Colon (tissue), 2 donors: ENCODE measurements around the gene KIF16B.
"Not testable (repeated sequence)": the region's sequence is repeated elsewhere in the genome, so short reads cannot be mapped to it uniquely, and the experiment has no call there.

Experiments used
- FAIRE-seq: peaks from 2 replicates; lab custom pipeline; 2012; peaks lifted over from hg19 to GRCh38; lab: Jason Lieb, UNC
- donor health status: control.
- donor health status: control.

Gene KIF16B

GRCh38 chr20:16588241-16588640, 15.0 kb upstream of the KIF16B start:
- no peak for FAIRE-seq

DNA sequence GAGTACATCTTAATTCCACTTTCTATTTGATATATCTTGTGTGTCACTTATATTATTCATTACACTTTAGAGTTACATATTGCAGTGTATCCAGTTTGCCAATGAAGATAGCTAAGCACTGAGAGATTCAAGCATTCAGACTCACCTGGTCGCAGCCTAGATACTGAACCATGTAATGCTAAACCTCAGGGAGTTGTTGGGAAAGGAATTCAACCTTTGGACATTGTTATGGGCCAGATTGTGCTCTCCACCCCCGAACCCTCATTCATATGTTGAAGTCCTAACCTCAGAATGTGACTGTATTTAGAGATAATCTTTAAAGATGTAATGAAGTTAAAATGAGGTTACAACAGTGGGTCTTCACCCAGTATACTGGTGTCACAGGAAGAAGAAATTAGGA, 13.8 kb upstream of the KIF16B start:
- no peak for FAIRE-seq

GRCh38 chr20:16583474-16583873, 10.2 kb upstream of the KIF16B start:
- FAIRE-seq: no peak

GRCh38 chr20:16581241-16581640, 8.0 kb upstream of the KIF16B start:
- FAIRE-seq: no peak

GRCh38 chr20:16580620-16581019, 7.4 kb upstream of the KIF16B start:
- FAIRE-seq: no peak

DNA sequence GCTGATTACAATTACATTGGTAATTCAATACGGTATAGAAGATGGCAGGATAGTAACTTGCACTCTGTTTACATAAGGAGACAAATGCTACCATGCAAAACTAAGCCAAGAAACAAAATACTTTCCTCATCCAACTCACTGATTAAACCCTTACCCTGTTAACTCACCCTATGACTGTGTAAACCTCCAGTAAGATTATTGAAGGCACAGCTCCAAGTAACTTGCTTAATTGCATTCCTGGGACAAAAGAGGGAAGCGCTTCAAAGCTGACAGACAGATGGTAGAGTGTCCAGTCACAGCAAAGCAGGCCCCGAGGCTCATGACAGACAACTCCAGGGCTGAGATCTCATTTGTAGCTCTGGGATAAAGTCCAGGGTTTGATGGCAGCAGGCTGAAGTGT, 6.9 kb upstream of the KIF16B start:
- FAIRE-seq: no peak

DNA sequence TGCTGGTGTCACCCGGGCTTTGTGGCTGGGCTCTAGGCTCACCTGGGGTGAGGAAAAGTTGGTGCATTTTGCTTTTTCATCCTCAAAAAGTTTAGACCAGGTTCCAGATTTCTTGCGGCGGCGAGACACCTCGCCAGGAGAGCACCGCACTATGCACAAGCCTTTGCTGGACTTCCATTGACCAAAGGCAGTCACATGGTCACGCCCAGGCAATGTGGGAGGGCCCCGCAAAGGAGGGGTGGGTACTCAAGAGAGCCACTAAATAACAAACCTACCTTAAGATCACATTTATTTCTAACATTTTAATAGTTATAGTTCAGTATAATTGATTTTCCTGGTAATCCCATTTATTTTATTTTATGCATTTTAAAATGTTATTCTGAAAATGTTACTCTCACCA, 3.0 kb upstream of the KIF16B start:
- no peak for FAIRE-seq

GRCh38 chr20:16575390-16576140, 2.3 kb upstream of the KIF16B start:
- no peak for FAIRE-seq

DNA sequence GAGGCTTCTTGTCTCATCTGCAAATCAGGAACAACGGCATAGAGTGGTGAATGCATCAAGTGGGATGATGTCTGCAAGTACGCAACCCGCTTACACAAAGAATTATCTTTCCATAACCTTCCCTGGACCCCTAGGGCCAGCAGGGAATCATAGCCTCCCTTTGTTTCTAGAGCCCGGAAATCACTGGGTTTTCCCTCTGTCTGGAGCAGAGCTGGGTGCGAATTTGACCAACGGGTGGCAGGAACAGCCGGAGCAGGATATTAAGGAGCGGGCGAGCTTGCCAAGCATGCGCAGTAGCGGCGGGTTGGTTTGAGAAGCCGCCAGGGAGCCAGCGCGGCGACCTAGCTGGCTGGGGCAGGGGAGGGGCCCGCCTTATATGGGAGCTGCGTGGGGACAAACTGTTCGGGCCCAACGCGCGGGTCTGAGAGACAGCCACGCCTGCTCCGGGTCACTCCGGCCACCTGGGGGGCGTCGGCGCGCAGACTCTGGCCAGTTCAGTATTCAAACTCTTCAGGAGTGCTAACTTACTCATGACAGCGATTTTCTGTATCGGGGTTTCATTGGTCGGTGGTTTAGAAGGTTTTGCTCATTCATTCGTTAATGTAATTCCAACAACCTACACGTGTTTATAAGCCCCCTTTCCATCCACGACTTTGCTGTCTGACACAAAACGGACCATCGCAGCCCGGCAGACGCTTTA, 1.6 kb upstream of the KIF16B start:
- no peak for FAIRE-seq

DNA sequence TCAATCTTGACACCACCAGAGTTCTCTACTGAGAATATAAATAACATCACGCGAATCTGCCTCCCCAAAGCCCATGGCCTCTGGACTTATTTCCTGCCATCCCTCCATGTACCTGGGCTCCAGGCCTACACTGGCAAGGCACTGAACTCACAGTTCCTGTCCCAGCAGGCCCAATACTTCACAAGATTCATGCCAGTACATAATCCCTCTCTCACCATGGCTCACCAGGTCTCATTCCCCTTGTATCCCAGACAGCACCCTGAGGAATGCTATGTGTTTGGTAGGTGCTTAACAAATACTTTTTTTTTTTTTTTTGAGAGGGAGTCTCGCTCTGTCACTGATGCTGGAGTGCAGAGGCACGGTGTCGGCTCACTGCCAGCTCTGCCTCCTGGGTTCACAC, 1.9 kb downstream of the KIF16B start:
- no peak for FAIRE-seq

- FAIRE-seq: peak; percentile 74
Observed at GRCh38 chr20:16569246-16570153, 3.7 kb downstream of the KIF16B start.

- FAIRE-seq: no peak
Observed at GRCh38 chr20:16566080-16566479, 7.2 kb downstream of the KIF16B start.

- not testable (repeated sequence) for FAIRE-seq
Observed at GRCh38 chr20:16564079-16564478, 9.2 kb downstream of the KIF16B start.

GRCh38 chr20:16563066-16563806, 10.0 kb downstream of the KIF16B start:
- FAIRE-seq: no peak

DNA sequence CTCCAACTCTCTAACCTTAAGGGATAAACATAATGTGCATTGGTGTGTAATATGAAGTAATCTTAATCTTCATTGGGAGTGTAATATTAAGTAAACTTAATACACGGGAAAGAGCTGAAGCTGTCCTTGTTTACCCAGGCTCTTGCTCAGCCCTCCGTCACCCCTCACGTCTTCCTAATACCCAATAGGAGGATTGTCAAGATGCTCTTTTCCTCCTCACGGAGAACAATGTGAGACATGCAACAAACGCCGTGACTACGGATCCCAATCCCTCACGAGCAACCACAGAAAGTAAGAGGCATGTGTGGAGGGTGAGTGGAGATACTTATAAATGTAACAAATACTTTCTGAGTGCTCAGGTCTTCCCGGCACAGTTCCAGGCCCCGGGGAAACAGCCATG, 11.0 kb downstream of the KIF16B start:
- no peak for FAIRE-seq

- FAIRE-seq: no peak
Observed at GRCh38 chr20:16560661-16561060, 12.6 kb downstream of the KIF16B start.

GRCh38 chr20:16560216-16560615, 13.0 kb downstream of the KIF16B start:
- FAIRE-seq: no peak

DNA sequence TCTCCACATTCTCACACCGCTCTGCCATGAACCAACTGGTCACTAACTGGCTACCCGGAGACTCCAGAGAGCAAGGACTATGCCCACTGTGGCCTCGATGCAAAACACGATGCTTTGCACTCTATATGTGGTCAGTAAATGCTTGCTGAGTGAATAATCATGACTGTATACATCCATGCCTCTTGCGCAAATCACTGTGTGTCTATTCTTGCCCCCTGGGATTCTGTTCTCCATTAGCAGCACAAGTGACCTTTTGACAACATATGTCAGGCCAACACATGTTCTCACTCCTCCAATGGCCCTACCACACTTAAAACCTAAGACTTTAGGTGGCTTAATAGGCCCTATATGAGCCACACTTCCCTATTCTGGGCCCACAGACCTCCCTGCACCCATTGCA, 16.9 kb downstream of the KIF16B start:
- FAIRE-seq: no peak

GRCh38 chr20:16555754-16556153, 17.5 kb downstream of the KIF16B start:
- FAIRE-seq: no peak

GRCh38 chr20:16554766-16555543, 18.3 kb downstream of the KIF16B start:
- FAIRE-seq: no peak

- FAIRE-seq: no peak
Observed at GRCh38 chr20:16553684-16554083, 19.6 kb downstream of the KIF16B start.
